ENCODE measurements around the gene TMEM205. TPM values are rescaled to one million over a fixed set of nuclear protein-coding genes. Genes with fewer than 3 reads are reported as not detected.
"Not testable (repeated sequence)": the region's sequence is repeated elsewhere in the genome, so short reads cannot be mapped to it uniquely, and the experiment has no call there.

Gene TMEM205
- total and polyA plus RNA-seq, 12 donors, result 135 to 1,314 (median 262) TPM

GRCh38 chr19:11321191-11322126 is 24.6 kb downstream of the TMEM205 start:
- H3K27ac ChIP-seq, result no peak overlapping the region
- TF ChIP-seq POLR2A (IDR thresholded peaks at IDR 0.05) (no peak), CTCF (IDR thresholded peaks at IDR 0.05) (no peak)
- no peaks in the 10 kb centered on the region for H3K27me3 ChIP-seq
- peaks cover 12 to 18% of the 10 kb centered on the region in 2 donors for H3K4me1 ChIP-seq (replicated peaks in 1 of 2)
- 67 to 77% (median 72%) methylated on average over 14 of the region's 14 CpGs for WGBS, 4 donors
- H3K9me3 ChIP-seq (replicated peaks in 1 of 3), result no peaks in the 10 kb centered on the region
- H3K4me3 ChIP-seq, result no peak overlapping the region
- intact Hi-C loops (cut with DNase I), result no loop called here
- H3K36me3 ChIP-seq (replicated peaks in 1 of 2), result no peaks in the 10 kb centered on the region
- DNase-seq, result no peak

GRCh38 chr19:11320278-11320995 is 25.6 kb downstream of the TMEM205 start:
- DNase-seq; intact Hi-C loops (cut with DNase I): not testable (repeated sequence)
- WGBS, 4 donors, result 66 to 79% (median 71%) methylated on average over 6 to 9 of the region's 9 CpGs

GRCh38 chr19:11306337-11306736 is 39.7 kb downstream of the TMEM205 start:
- Histone ChIP-seq H3K36me3 (replicated peaks in 1 of 2) (no peaks in the 10 kb centered on the region), H3K4me1 (replicated peaks in 1 of 2) (no peaks in the 10 kb centered on the region), H3K27ac (no peak overlapping the region), H3K9me3 (replicated peaks in 1 of 3) (no peaks in the 10 kb centered on the region), H3K4me3 (no peak overlapping the region), H3K27me3 (no peaks in the 10 kb centered on the region)
- WGBS, 4 donors, result 72 to 86% (median 75%) methylated on average over 9 of the region's 9 CpGs
- no peak for DNase-seq
- intact Hi-C loops (cut with DNase I), result no loop called here
- TF ChIP-seq POLR2A (IDR thresholded peaks at IDR 0.05), result no peak
- TF ChIP-seq CTCF (IDR thresholded peaks at IDR 0.05), result no peak

More at GRCh38 chr19:11320278-11320995, 25.6 kb downstream of the TMEM205 start:
- H3K36me3 ChIP-seq (replicated peaks in 1 of 2); H3K27me3 ChIP-seq; H3K27ac ChIP-seq; H3K4me3 ChIP-seq; H3K9me3 ChIP-seq (replicated peaks in 1 of 3): not testable (repeated sequence)
- peaks cover 12 to 18% of the 10 kb centered on the region in 2 donors for H3K4me1 ChIP-seq (replicated peaks in 1 of 2)

- TF ChIP-seq POLR2A (IDR thresholded peaks at IDR 0.05) (no peak), CTCF (IDR thresholded peaks at IDR 0.05) (no peak)
- no peak for DNase-seq
- H3K27ac ChIP-seq, result no peak overlapping the region
- H3K4me3 ChIP-seq, result no peak overlapping the region
- intact Hi-C loops (cut with DNase I), result no loop called here
- H3K4me1 ChIP-seq (replicated peaks in 1 of 2), result no peaks in the 10 kb centered on the region
- WGBS, 4 donors, result 83 to 87% (median 86%) methylated on average over 5 of the region's 5 CpGs
- no peaks in the 10 kb centered on the region for H3K36me3 ChIP-seq (replicated peaks in 1 of 2)
- no peaks in the 10 kb centered on the region for H3K27me3 ChIP-seq
- H3K9me3 ChIP-seq (replicated peaks in 1 of 3), result no peaks in the 10 kb centered on the region
Measured at GRCh38 chr19:11304936-11305335, 41.1 kb downstream of the TMEM205 start.

All from adrenal gland (tissue), 12 donors.